ENCODE measurements around the gene MAP3K20. TPM values are rescaled to one million over a fixed set of nuclear protein-coding genes. Genes with fewer than 3 reads are reported as not detected.

Gene MAP3K20
- total and polyA plus RNA-seq, 2 of the 4 experiments (the other 2 are of a cell fraction), result 27.5 to 84.4 TPM

DNA sequence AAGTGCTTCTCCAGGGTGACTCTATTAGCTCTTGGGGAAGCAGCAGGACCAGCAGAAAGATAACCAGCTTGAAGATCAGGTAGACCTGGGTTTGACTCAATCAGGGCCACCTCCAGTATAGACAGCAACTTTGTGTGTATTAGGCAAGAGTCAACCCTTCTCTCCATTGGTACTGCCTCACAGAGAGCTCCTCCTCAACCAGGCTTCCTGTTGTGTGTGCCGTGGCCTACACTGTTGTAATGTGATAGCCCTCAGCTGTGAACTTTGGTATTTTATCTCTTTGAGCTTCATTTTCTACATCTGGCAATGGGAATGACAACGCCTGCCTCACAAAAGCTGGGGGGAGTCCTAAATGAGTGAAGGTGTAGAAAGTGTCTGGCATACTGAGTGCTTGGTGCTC is 17.0 kb upstream of the MAP3K20 start:
- peak overlapping the region; percentile 94; the same call in 2 of the 3 replicates for H2BK15ac ChIP-seq (ENCODE audit: low read depth, low read length)
- DNase-seq (no peak), ATAC-seq (ENCODE audit: low read depth) (no peak)
- H2AK5ac ChIP-seq (ENCODE audit: low read depth, low read length), result peak overlapping the region; percentile 72
- H4K20me1 ChIP-seq (ENCODE audit: insufficient read depth, low read length), result no peaks in the 10 kb centered on the region
- H3K23ac ChIP-seq (ENCODE audit: low read depth, low read length), result 0 out of 2 replicates have a peak overlapping the region, but pooled peaks have one; percentile 12
- H3K79me1 ChIP-seq (ENCODE audit: low read depth in 1 of 2, low read length in 2 of 2), result no peaks in the 10 kb centered on the region
- H2AFZ ChIP-seq (replicated peaks; ENCODE audit: low read length, poor library complexity), result no peak overlapping the region
- H3K9me1 ChIP-seq (ENCODE audit: insufficient read depth, low read length), result peaks cover 4% of the 10 kb centered on the region
- H2BK5ac ChIP-seq (ENCODE audit: low read depth, low read length, poor library complexity, severe bottlenecking), result no peak overlapping the region
- H3K4me1 ChIP-seq (ENCODE audit: control insufficient read depth, insufficient read depth, low read length), result peaks cover 10% of the 10 kb centered on the region
- no peak overlapping the region for H3K27ac ChIP-seq (ENCODE audit: insufficient read depth, low read length)
- ChIA-PET POLR2A (ENCODE audit: unreplicated experiment) (no interaction called here), CTCF (interaction anchor here (1.6 kb wide), 1 partner anchor 31 kb away, joined by 5 read pairs; no protein-coding TSS in a partner anchor)
- peak overlapping the region; percentile 33; the same call in 1 of the 2 replicates for H4K91ac ChIP-seq (ENCODE audit: insufficient read depth, low read depth, low read length)
- H3K56ac ChIP-seq (ENCODE audit: extremely low read depth, insufficient read depth, low read length), result no peak overlapping the region
- peak overlapping the region; percentile 52 for H4K5ac ChIP-seq (ENCODE audit: low read depth, low read length)
- WGBS, 2 experiments (ENCODE audit: extremely low coverage in 2 of 2, insufficient read length in 1 of 2), result no CpG with 5 or more reads among the region's 2 CpGs
- TF ChIP-seq BHLHE40 (IDR thresholded peaks at IDR 0.05; ENCODE audit: low read depth, low read length) (no peak), CHD1 (IDR thresholded peaks at IDR 0.05; ENCODE audit: low read depth, low read length) (no peak), FOS (IDR thresholded peaks at IDR 0.05; ENCODE audit: low read depth, low read length) (no peak), RFX5 (IDR thresholded peaks at IDR 0.05; ENCODE audit: low read depth, low read length) (no peak), RCOR1 (IDR thresholded peaks at IDR 0.05; ENCODE audit: insufficient replicate concordance, low read length) (no peak), MAZ (IDR thresholded peaks at IDR 0.05; ENCODE audit: borderline replicate concordance, low read depth, low read length) (no peak), SMC3 (IDR thresholded peaks at IDR 0.05; ENCODE audit: low read depth, low read length) (no peak), CEBPB (IDR thresholded peaks at IDR 0.05; ENCODE audit: low read depth, low read length) (no peak), MXI1 (IDR thresholded peaks at IDR 0.05; ENCODE audit: borderline replicate concordance, low read depth, low read length) (no peak), NFE2L2 (IDR thresholded peaks at IDR 0.05; ENCODE audit: low read depth, low read length) (no peak), POLR2A (IDR thresholded peaks at IDR 0.05; ENCODE audit: low read depth, low read length) (no peak), MAFK (IDR thresholded peaks at IDR 0.05; ENCODE audit: low read depth, low read length) (no peak)
- TF ChIP-seq, protein P1, sequence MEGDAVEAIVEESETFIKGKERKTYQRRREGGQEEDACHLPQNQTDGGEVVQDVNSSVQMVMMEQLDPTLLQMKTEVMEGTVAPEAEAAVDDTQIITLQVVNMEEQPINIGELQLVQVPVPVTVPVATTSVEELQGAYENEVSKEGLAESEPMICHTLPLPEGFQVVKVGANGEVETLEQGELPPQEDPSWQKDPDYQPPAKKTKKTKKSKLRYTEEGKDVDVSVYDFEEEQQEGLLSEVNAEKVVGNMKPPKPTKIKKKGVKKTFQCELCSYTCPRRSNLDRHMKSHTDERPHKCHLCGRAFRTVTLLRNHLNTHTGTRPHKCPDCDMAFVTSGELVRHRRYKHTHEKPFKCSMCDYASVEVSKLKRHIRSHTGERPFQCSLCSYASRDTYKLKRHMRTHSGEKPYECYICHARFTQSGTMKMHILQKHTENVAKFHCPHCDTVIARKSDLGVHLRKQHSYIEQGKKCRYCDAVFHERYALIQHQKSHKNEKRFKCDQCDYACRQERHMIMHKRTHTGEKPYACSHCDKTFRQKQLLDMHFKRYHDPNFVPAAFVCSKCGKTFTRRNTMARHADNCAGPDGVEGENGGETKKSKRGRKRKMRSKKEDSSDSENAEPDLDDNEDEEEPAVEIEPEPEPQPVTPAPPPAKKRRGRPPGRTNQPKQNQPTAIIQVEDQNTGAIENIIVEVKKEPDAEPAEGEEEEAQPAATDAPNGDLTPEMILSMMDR (conservative IDR thresholded peaks at IDR 0.05; ENCODE audit: low read depth, low read length), result no peak
- TF ChIP-seq, protein P2, sequence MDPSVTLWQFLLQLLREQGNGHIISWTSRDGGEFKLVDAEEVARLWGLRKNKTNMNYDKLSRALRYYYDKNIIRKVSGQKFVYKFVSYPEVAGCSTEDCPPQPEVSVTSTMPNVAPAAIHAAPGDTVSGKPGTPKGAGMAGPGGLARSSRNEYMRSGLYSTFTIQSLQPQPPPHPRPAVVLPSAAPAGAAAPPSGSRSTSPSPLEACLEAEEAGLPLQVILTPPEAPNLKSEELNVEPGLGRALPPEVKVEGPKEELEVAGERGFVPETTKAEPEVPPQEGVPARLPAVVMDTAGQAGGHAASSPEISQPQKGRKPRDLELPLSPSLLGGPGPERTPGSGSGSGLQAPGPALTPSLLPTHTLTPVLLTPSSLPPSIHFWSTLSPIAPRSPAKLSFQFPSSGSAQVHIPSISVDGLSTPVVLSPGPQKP (IDR thresholded peaks at IDR 0.05; ENCODE audit: borderline replicate concordance, low read depth, low read length), result no peak
- TF ChIP-seq, protein P3, sequence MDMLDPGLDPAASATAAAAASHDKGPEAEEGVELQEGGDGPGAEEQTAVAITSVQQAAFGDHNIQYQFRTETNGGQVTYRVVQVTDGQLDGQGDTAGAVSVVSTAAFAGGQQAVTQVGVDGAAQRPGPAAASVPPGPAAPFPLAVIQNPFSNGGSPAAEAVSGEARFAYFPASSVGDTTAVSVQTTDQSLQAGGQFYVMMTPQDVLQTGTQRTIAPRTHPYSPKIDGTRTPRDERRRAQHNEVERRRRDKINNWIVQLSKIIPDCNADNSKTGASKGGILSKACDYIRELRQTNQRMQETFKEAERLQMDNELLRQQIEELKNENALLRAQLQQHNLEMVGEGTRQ (IDR thresholded peaks at IDR 0.05; ENCODE audit: low read depth, low read length), result no peak
- in situ Hi-C loops (cut with MboI; ENCODE audit: low sequenced_read_pairs) (no loop called here), dilution Hi-C loops (cut with HindIII; ENCODE audit: low sequenced_read_pairs, unreplicated experiment) (no loop called here), intact Hi-C loops (cut with micrococcal nuclease) (no loop called here)
- H3K18ac ChIP-seq (ENCODE audit: low read depth, low read length), result peak overlapping the region; percentile 28; the same call in 1 of the 2 replicates
- no peaks in the 10 kb centered on the region for H3K27me3 ChIP-seq (ENCODE audit: control insufficient read depth, insufficient read depth, low read length)
- H4K8ac ChIP-seq (ENCODE audit: low read depth in 2 of 2, low read length in 2 of 2), result no peak overlapping the region; a peak in 1 of 4 replicates
- no peak overlapping the region for H3K4me2 ChIP-seq (ENCODE audit: low read depth, low read length)
- H2BK20ac ChIP-seq (ENCODE audit: low read depth, low read length), result peak overlapping the region; percentile 72
- H3K4ac ChIP-seq (ENCODE audit: low read depth, low read length), result peak overlapping the region; percentile 18
- 0 out of 2 replicates have a peak overlapping the region, but pooled peaks have one; percentile 28 for H3K14ac ChIP-seq (replicated peaks; ENCODE audit: low read depth, low read length)
- H3K9me3 ChIP-seq (ENCODE audit: control insufficient read depth, insufficient read depth, low read length), result peaks cover 8% of the 10 kb centered on the region
- BruUV-seq (replicated peaks), result no TSS peak
- no peak overlapping the region for H3K4me3 ChIP-seq (ENCODE audit: insufficient read depth, low read depth, low read length)
- no peak overlapping the region for H2AK9ac ChIP-seq (replicated peaks; ENCODE audit: low read depth, low read length, poor library complexity)
- H3K36me3 ChIP-seq (ENCODE audit: control insufficient read depth, insufficient read depth, low read length), result no peaks in the 10 kb centered on the region
- H2BK120ac ChIP-seq (ENCODE audit: low read depth, low read length), result peak overlapping the region; percentile 62
- no peak overlapping the region for H3K9ac ChIP-seq (ENCODE audit: low read depth, low read length)
